HepG2 (cell line): ENCODE data around the gene AMN. TPM values are rescaled to one million over a fixed set of nuclear protein-coding genes. Genes with fewer than 3 reads are reported as not detected.

Source experiments
- DNMT1 ChIP-seq: sonication (generic); formaldehyde crosslinking; IDR thresholded peaks from 2 replicates; pipeline ENCODE4 v1.5.1; 2020; ENCODE audit warnings: mild to moderate bottlenecking, missing genetic modification reagents
- ISL2 ChIP-seq: sonication (generic); formaldehyde crosslinking; IDR thresholded peaks from 2 replicates; pipeline ENCODE4 v1.5.0; 2020; ENCODE audit warnings: missing genetic modification reagents
- MTF1 ChIP-seq: sonication (generic); formaldehyde crosslinking; IDR thresholded peaks from 2 replicates; pipeline ENCODE4 v1.5.0; 2020; ENCODE audit warnings: missing genetic modification reagents
- PAWR ChIP-seq: sonication (generic); formaldehyde crosslinking; IDR thresholded peaks from 2 replicates; pipeline ENCODE4 v1.4.0; 2020; ENCODE audit warnings: missing genetic modification reagents, mild to moderate bottlenecking, borderline replicate concordance
- PCBP2 ChIP-seq: fragments of 200-400 bp; formaldehyde crosslinking; optimal IDR thresholded peaks from 2 replicates; pipeline ENCODE3; 2018; ENCODE audit warnings: low read length, low read depth; ENCODE audit not compliant: poor library complexity, severe bottlenecking
- POLR2G ChIP-seq: fragments of 200-400 bp; formaldehyde crosslinking; IDR thresholded peaks from 2 replicates; pipeline ENCODE4 v1.6.1; 2018; ENCODE audit warnings: mild to moderate bottlenecking, low read depth, low read length, moderate library complexity
- PTBP1 ChIP-seq: fragments of 200-400 bp; formaldehyde crosslinking; IDR thresholded peaks from 2 replicates; pipeline ENCODE4 v1.6.1; 2018; ENCODE audit warnings: low read length, low read depth; ENCODE audit not compliant: poor library complexity, severe bottlenecking
- RFXAP ChIP-seq: sonication (generic); formaldehyde crosslinking; IDR thresholded peaks from 2 replicates; pipeline ENCODE4 v1.4.0; 2020; ENCODE audit warnings: missing genetic modification reagents, borderline replicate concordance
- RNF2 ChIP-seq: fragments of 450-650 bp; conservative IDR thresholded peaks from 2 replicates; pipeline ENCODE4 v1.6.1; 2016; ENCODE audit warnings: low read depth
- RXRB ChIP-seq: IDR thresholded peaks from 2 replicates; pipeline ENCODE4 v1.6.1; 2016; ENCODE audit warnings: borderline replicate concordance, missing genetic modification reagents, missing compliant biosample characterization
- SOX6 ChIP-seq, 2 experiments: fragments of 450-650 bp in 1 of 2; sonication (generic) in 1 of 2; formaldehyde crosslinking in 1 of 2; IDR thresholded peaks; 2 replicates each; pipeline versions ENCODE4 v1.4.0 to v1.6.1; 2017 to 2020; ENCODE audit warnings: antibody characterized with exemption in 1 of 2, mild to moderate bottlenecking in 1 of 2, missing genetic modification reagents in 1 of 2
- SSRP1 ChIP-seq: IDR thresholded peaks from 2 replicates; pipeline ENCODE4 v1.6.1; 2016; ENCODE audit warnings: control low read depth
- TGIF2 ChIP-seq: IDR thresholded peaks from 2 replicates; pipeline ENCODE4 v1.6.1; 2016; ENCODE audit warnings: control low read depth, missing compliant biosample characterization
- XBP1 ChIP-seq: sonication (generic); formaldehyde crosslinking; IDR thresholded peaks from 2 replicates; pipeline ENCODE4 v1.5.0; 2020; ENCODE audit warnings: missing genetic modification reagents
- ZC3H13 ChIP-seq: sonication (generic); formaldehyde crosslinking; IDR thresholded peaks from 2 replicates; pipeline ENCODE4 v1.8.1; 2023; ENCODE audit warnings: mild to moderate bottlenecking, missing genetic modification reagents, moderate library complexity
- ZNF12 ChIP-seq: sonication (generic); formaldehyde crosslinking; IDR thresholded peaks from 2 replicates; pipeline ENCODE4 v1.5.0; 2020; ENCODE audit warnings: missing genetic modification reagents
- ZNF775 ChIP-seq: sonication (generic); formaldehyde crosslinking; IDR thresholded peaks from 2 replicates; pipeline ENCODE4 v1.4.0; 2020; ENCODE audit warnings: missing genetic modification reagents, mild to moderate bottlenecking, moderate library complexity, borderline replicate concordance
- ZNF850 ChIP-seq: sonication (generic); formaldehyde crosslinking; conservative IDR thresholded peaks from 2 replicates; pipeline ENCODE4 v1.9.0; 2021; ENCODE audit warnings: mild to moderate bottlenecking, missing genetic modification reagents
- polyA plus RNA-seq, 8 experiments: library from polyadenylated mRNA; depleted of rRNA in 3 of 8; stranded (reverse) in 7 of 8; unstranded in 1 of 8; fragments of >200 nt; fragmentation: Illumina TruSeq in 4 of 8; extraction: Trizol in 4 of 8; gene quantifications; 2 replicates each; pipeline versions ENCODE4 v1.2.1 to v1.2.3, GENCODE V29; 2011 to 2016; ENCODE audit warnings: low read depth in 4 of 8, missing spikeins in 1 of 8, mixed read lengths in 1 of 8; ENCODE audit not compliant: insufficient read depth in 1 of 8
- total RNA-seq, 5 experiments: library from RNA; depleted of rRNA; stranded (reverse); fragments of >200 nt; fragmentation: Illumina TruSeq; extraction: Trizol; gene quantifications; 2 replicates each; pipeline ENCODE4 v1.2.3, GENCODE V29; 2016; ENCODE audit warnings: low read depth in 1 of 5
- TF ChIP-seq, protein P1 (sequence below): sonication (generic); formaldehyde crosslinking; IDR thresholded peaks from 2 replicates; pipeline ENCODE4 v1.4.0; 2020; ENCODE audit warnings: missing genetic modification reagents
- TF ChIP-seq, protein P2 (sequence below): sonication (generic); formaldehyde crosslinking; IDR thresholded peaks from 2 replicates; pipeline ENCODE4 v1.4.0; 2020; ENCODE audit warnings: missing genetic modification reagents
- TF ChIP-seq, protein P3 (sequence below): sonication (generic); formaldehyde crosslinking; IDR thresholded peaks from 2 replicates; pipeline ENCODE4 v1.5.0; 2020; ENCODE audit warnings: missing genetic modification reagents
- TF ChIP-seq, protein P4 (sequence below): sonication (generic); formaldehyde crosslinking; IDR thresholded peaks from 2 replicates; pipeline ENCODE4 v1.4.0; 2020; ENCODE audit warnings: missing genetic modification reagents; ENCODE audit errors: not compliant biosample characterization

AMN gene
- total and polyA plus RNA-seq, 2 of the 13 experiments (the other 11 are each of a cell fraction or from before 2014, with no cell fraction given) = 9.8 to 33.1 TPM

DNA sequence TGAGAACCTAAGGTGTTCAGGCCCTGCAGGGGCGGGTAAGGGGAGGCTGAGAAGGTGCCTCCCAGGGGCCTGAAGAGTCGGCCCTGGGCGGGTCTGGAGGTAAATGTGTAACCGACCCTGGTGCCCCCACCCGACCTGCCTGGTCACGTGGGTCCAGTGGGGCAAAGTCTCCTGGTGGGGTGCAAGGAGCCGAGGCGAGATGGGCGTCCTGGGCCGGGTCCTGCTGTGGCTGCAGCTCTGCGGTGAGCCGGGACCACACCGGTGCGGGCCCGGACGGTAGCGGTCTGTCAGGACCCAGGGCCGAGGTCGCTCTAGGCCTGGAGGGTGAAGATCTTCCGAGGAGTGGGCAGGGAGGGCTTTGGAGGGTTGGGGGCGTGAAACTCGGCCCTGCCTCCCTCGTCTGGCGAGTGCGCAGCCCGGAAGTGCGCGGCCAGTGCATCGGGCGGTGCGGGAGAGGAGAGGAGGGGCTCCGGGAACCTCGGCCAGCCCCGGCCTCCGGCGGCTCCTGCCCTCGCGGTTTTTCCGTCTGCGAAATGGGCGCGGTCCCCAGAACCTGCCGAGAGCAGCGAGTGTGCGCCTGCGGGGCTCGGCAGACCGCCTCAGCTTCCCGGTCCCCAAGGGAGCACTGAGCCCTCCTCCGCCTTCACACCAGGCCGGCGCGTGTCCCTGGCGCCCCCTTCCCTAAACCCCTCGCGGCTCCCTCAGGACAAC, at the start of gene AMN (continued):
- TF ChIP-seq, protein P1, sequence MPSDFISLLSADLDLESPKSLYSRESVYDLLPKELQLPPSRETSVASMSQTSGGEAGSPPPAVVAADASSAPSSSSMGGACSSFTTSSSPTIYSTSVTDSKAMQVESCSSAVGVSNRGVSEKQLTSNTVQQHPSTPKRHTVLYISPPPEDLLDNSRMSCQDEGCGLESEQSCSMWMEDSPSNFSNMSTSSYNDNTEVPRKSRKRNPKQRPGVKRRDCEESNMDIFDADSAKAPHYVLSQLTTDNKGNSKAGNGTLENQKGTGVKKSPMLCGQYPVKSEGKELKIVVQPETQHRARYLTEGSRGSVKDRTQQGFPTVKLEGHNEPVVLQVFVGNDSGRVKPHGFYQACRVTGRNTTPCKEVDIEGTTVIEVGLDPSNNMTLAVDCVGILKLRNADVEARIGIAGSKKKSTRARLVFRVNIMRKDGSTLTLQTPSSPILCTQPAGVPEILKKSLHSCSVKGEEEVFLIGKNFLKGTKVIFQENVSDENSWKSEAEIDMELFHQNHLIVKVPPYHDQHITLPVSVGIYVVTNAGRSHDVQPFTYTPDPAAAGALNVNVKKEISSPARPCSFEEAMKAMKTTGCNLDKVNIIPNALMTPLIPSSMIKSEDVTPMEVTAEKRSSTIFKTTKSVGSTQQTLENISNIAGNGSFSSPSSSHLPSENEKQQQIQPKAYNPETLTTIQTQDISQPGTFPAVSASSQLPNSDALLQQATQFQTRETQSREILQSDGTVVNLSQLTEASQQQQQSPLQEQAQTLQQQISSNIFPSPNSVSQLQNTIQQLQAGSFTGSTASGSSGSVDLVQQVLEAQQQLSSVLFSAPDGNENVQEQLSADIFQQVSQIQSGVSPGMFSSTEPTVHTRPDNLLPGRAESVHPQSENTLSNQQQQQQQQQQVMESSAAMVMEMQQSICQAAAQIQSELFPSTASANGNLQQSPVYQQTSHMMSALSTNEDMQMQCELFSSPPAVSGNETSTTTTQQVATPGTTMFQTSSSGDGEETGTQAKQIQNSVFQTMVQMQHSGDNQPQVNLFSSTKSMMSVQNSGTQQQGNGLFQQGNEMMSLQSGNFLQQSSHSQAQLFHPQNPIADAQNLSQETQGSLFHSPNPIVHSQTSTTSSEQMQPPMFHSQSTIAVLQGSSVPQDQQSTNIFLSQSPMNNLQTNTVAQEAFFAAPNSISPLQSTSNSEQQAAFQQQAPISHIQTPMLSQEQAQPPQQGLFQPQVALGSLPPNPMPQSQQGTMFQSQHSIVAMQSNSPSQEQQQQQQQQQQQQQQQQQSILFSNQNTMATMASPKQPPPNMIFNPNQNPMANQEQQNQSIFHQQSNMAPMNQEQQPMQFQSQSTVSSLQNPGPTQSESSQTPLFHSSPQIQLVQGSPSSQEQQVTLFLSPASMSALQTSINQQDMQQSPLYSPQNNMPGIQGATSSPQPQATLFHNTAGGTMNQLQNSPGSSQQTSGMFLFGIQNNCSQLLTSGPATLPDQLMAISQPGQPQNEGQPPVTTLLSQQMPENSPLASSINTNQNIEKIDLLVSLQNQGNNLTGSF (CRISPR knock-in tag) = no peak
- TF ChIP-seq POLR2G = peak; percentile 91
- no peak for TF ChIP-seq ZNF12 (CRISPR knock-in tag)
- no peak for TF ChIP-seq RNF2
- no peak for TF ChIP-seq PCBP2
- TF ChIP-seq DNMT1 = peak; percentile 48; the same call in 1 of the 2 replicates
- no peak for TF ChIP-seq ZNF775 (CRISPR knock-in tag)
- TF ChIP-seq, protein P2, sequence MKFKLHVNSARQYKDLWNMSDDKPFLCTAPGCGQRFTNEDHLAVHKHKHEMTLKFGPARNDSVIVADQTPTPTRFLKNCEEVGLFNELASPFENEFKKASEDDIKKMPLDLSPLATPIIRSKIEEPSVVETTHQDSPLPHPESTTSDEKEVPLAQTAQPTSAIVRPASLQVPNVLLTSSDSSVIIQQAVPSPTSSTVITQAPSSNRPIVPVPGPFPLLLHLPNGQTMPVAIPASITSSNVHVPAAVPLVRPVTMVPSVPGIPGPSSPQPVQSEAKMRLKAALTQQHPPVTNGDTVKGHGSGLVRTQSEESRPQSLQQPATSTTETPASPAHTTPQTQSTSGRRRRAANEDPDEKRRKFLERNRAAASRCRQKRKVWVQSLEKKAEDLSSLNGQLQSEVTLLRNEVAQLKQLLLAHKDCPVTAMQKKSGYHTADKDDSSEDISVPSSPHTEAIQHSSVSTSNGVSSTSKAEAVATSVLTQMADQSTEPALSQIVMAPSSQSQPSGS (CRISPR knock-in tag) = peak; percentile 48; the same call in 1 of the 2 replicates
- TF ChIP-seq RFXAP (CRISPR knock-in tag) = no peak; the same call in 1 of the 2 replicates
- TF ChIP-seq XBP1 = 0 out of 2 replicates have a peak, but pooled peaks have one; percentile 35
- no peak for TF ChIP-seq PTBP1
- TF ChIP-seq, protein P3, sequence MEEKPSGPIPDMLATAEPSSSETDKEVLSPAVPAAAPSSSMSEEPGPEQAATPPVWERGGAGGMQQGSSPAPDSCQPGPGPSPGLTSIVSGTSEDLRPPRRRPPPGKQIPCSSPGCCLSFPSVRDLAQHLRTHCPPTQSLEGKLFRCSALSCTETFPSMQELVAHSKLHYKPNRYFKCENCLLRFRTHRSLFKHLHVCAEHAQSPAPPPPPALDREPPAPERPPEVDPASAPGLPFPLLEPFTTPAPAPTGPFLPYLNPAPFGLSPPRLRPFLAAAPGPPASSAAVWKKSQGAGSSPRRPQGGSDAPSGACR = peak; percentile 89; the same call in 1 of the 2 replicates
- peak; percentile 75 for TF ChIP-seq RXRB (CRISPR knock-in tag)
- no peak for TF ChIP-seq SOX6 (IDR thresholded peaks at IDR 0.05)
- peak; percentile 57; the same call in 1 of the 2 replicates for TF ChIP-seq SOX6 (CRISPR knock-in tag; IDR thresholded peaks at IDR 0.05)
- peak; percentile 70; the same call in 1 of the 2 replicates for TF ChIP-seq ZC3H13 (CRISPR knock-in tag)
- 0 out of 2 replicates have a peak, but pooled peaks have one; percentile 37 for TF ChIP-seq ZNF850 (CRISPR knock-in tag)
- no peak for TF ChIP-seq PAWR (CRISPR knock-in tag)
- TF ChIP-seq SSRP1 (CRISPR knock-in tag) = no peak
- TF ChIP-seq, protein P4, sequence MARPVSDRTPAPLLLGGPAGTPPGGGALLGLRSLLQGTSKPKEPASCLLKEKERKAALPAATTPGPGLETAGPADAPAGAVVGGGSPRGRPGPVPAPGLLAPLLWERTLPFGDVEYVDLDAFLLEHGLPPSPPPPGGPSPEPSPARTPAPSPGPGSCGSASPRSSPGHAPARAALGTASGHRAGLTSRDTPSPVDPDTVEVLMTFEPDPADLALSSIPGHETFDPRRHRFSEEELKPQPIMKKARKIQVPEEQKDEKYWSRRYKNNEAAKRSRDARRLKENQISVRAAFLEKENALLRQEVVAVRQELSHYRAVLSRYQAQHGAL = no peak
- TF ChIP-seq MTF1 (CRISPR knock-in tag) = no peak
- TF ChIP-seq TGIF2 (CRISPR knock-in tag) = peak; percentile 67; the same call in 1 of the 2 replicates
- TF ChIP-seq ISL2 (CRISPR knock-in tag) = peak; percentile 68; the same call in 1 of the 2 replicates
